ENCODE results near the gene SPESP1.

- TF ChIP-seq CTCF (IDR thresholded peaks at IDR 0.05; ENCODE audit: low read depth, low read length) (no peak), POLR2A (IDR thresholded peaks at IDR 0.05; ENCODE audit: extremely low read depth, insufficient read length) (no peak), MAX (IDR thresholded peaks at IDR 0.05; ENCODE audit: low read depth, low read length) (no peak), MYC (IDR thresholded peaks at IDR 0.05; ENCODE audit: low read depth, low read length) (no peak)
These were observed 63.8 kb downstream of the SPESP1 start for GRCh38 chr15:68994149-68994548.

Data from NB4 (cell line).